ENCODE results near the gene UBXN2A.

DNA sequence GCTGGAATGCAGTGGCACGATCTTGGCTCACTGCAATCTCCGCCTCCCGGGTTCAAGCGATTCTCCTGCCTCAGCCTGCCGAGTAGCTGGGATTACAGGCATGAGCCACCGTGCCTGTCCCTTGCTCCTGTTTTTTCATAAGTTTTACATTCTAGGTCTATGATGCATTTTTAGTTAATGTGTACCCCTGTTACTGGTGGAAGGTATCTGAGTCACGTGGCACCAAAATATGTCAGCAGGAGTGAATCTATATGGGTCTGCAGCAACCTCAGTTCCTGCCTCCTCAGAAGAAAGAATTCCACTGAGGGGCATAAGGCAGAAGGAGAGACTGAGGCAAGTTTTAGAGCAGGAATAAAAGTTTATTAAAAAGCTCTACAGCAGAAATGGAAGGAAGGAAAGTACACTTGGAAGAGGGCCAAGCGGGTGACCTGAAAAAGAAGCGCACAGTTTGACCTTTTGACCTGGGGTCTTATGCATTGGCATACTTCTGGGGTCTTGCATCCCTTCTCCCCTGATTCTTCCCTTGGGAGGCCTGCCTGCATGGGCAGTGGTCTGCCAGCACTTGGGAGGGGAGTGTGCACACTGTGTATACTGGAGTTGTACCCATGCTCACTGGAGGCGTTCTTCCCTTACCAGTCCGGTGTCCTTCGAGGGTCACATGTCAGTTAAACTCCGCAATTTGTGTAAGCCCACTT is 68.6 kb downstream of the UBXN2A start:
- no peak for TF ChIP-seq CTCF (IDR thresholded peaks at IDR 0.05; ENCODE audit: insufficient read depth, low read length, poor library complexity, severe bottlenecking)
- TF ChIP-seq EZH2phosphoT487 (conservative IDR thresholded peaks at IDR 0.05; ENCODE audit: low read length) = no peak
